Activated CD4-positive, alpha-beta T cell treated with anti-CD3 and anti-CD28 coated beads, Interleukin-2, amount 50 U/mL, for 16 hours (primary cell): ENCODE data around the gene DPM1.
"Not testable (repeated sequence)": the region's sequence is repeated elsewhere in the genome, so short reads cannot be mapped to it uniquely, and the experiment has no call there.

Source experiments
- DNase-seq: peaks from one replicate; pipeline ENCODE4 v3.0.0-alpha.2; 2020

The DPM1 gene

GRCh38 chr20:50978533-50978932 lies 20.2 kb upstream of the DPM1 start:
- not testable (repeated sequence) for DNase-seq

GRCh38 chr20:50977066-50978021 lies 19.0 kb upstream of the DPM1 start:
- DNase-seq: no peak

GRCh38 chr20:50975701-50976330 lies 17.5 kb upstream of the DPM1 start:
- no peak for DNase-seq

GRCh38 chr20:50969912-50970311 lies 11.6 kb upstream of the DPM1 start:
- no peak for DNase-seq

GRCh38 chr20:50969435-50969834 lies 11.1 kb upstream of the DPM1 start:
- no peak for DNase-seq

- no peak for DNase-seq
These were observed 10.0 kb upstream of the DPM1 start for GRCh38 chr20:50968289-50968688.

GRCh38 chr20:50967586-50967985 lies 9.3 kb upstream of the DPM1 start:
- no peak for DNase-seq

- DNase-seq: no peak
These were observed 1.3 kb upstream of the DPM1 start for GRCh38 chr20:50959543-50960126.

GRCh38 chr20:50958615-50959542 lies 547 bp upstream of the DPM1 start, which contains the start of gene MOCS3:
Gene MOCS3, plus strand, starts transcription at chr20:50958818. Its CDS starts 25 bp downstream, at chr20:50958843.
- DNase-seq: peak; percentile 90

- DNase-seq: no peak
These were observed 1.1 kb downstream of the DPM1 start for GRCh38 chr20:50957276-50957675.

- DNase-seq: no peak
These were observed 4.5 kb downstream of the DPM1 start for GRCh38 chr20:50953821-50954220.

GRCh38 chr20:50953196-50953595 lies 5.1 kb downstream of the DPM1 start:
- no peak for DNase-seq

- no peak for DNase-seq
These were observed 10.1 kb downstream of the DPM1 start for GRCh38 chr20:50948132-50948785.

- DNase-seq: no peak
These were observed 15.3 kb downstream of the DPM1 start for GRCh38 chr20:50943069-50943468.

GRCh38 chr20:50933589-50933988 lies 24.7 kb downstream of the DPM1 start:
- DNase-seq: no peak

- DNase-seq: no peak
These were observed 25.5 kb downstream of the DPM1 start for GRCh38 chr20:50932691-50933280.

GRCh38 chr20:50932016-50932485 lies 26.3 kb downstream of the DPM1 start:
- DNase-seq: no peak

GRCh38 chr20:50931306-50932015 lies 26.9 kb downstream of the DPM1 start, which contains the start of gene ADNP:
Gene ADNP, minus strand, starts transcription at chr20:50931437. Its CDS starts 27,441 bp downstream, at chr20:50903996.
- DNase-seq: peak; percentile 91

GRCh38 chr20:50930976-50931305 lies 27.4 kb downstream of the DPM1 start:
- DNase-seq: no peak

- no peak for DNase-seq
These were observed 28.0 kb downstream of the DPM1 start for GRCh38 chr20:50930139-50930975.
